Keratinocyte (primary cell): ENCODE data around the gene CILP2. TPM values are rescaled to one million over a fixed set of nuclear protein-coding genes. Genes with fewer than 3 reads are reported as not detected.

Experiments used
- DNase-seq: peaks from one replicate; pipeline ENCODE4 v3.0.0-alpha.2; 2011; ENCODE audit warnings: low read depth, missing footprints, low spot score
- FAIRE-seq: peaks from 2 replicates; lab custom pipeline; 2011; peaks lifted over from hg19 to GRCh38; lab: Jason Lieb, UNC
- H2AFZ ChIP-seq: 2 replicates; pipeline ENCODE4 v1.6.0; 2012; ENCODE audit warnings: low read length, control low read depth, inconsistent platforms; ENCODE audit not compliant: control insufficient read depth
- H3K27ac ChIP-seq: 2 replicates; pipeline ENCODE4 v1.5.1; 2011; ENCODE audit warnings: low read length; ENCODE audit not compliant: control insufficient read depth, insufficient read depth
- H3K27me3 ChIP-seq: 3 replicates; pipeline ENCODE4 v1.6.0; 2011; ENCODE audit warnings: low read length; ENCODE audit not compliant: control insufficient read depth, insufficient read depth; ENCODE audit errors: extremely low read depth
- H3K36me3 ChIP-seq, 2 experiments: 2 replicates in 1 of 2; 3 replicates in 1 of 2; pipeline ENCODE4 v1.5.1; 2011; ENCODE audit warnings: low read length in 2 of 2, mild to moderate bottlenecking in 1 of 2; ENCODE audit not compliant: control insufficient read depth in 2 of 2, insufficient read depth in 2 of 2; ENCODE audit errors: extremely low read depth in 1 of 2
- H3K4me1 ChIP-seq: 3 replicates; pipeline ENCODE4 v1.5.1; 2011; ENCODE audit warnings: low read length; ENCODE audit not compliant: control insufficient read depth, insufficient read depth; ENCODE audit errors: extremely low read depth
- H3K4me2 ChIP-seq: 3 replicates; pipeline ENCODE4 v1.6.0; 2011; ENCODE audit warnings: low read depth, low read length; ENCODE audit not compliant: control insufficient read depth, insufficient read depth; ENCODE audit errors: extremely low read depth
- H3K4me3 ChIP-seq, 3 experiments: fragments of 200-600 bp in 1 of 3; sonication (generic) in 1 of 3; 2 replicates in 2 of 3; 3 replicates in 1 of 3; pipeline ENCODE4 v1.5.1; 2011 to 2016; ENCODE audit warnings: low read length in 3 of 3, mild to moderate bottlenecking in 3 of 3, control low read depth in 2 of 3, inconsistent platforms in 1 of 3, low read depth in 1 of 3, mixed read lengths in 1 of 3, mixed run types in 1 of 3, moderate library complexity in 1 of 3; ENCODE audit not compliant: control insufficient read depth in 2 of 3, insufficient read depth in 2 of 3; ENCODE audit errors: extremely low read depth in 1 of 3
- H3K79me2 ChIP-seq: 2 replicates; pipeline ENCODE4 v1.6.0; 2012; ENCODE audit warnings: low read length; ENCODE audit not compliant: control insufficient read depth, insufficient read depth
- H3K9ac ChIP-seq: 3 replicates; pipeline ENCODE4 v1.6.0; 2011; ENCODE audit warnings: low read length; ENCODE audit not compliant: control insufficient read depth, insufficient read depth; ENCODE audit errors: extremely low read depth
- H3K9me1 ChIP-seq: 3 replicates; pipeline ENCODE4 v1.6.0; 2011; ENCODE audit warnings: low read length; ENCODE audit not compliant: control insufficient read depth, insufficient read depth; ENCODE audit errors: extremely low read depth
- H3K9me3 ChIP-seq: 2 replicates; pipeline ENCODE4 v1.5.1; 2012; ENCODE audit warnings: low read depth, low read length; ENCODE audit not compliant: control insufficient read depth
- H4K20me1 ChIP-seq: 3 replicates; pipeline ENCODE4 v1.6.0; 2011; ENCODE audit warnings: low read length; ENCODE audit not compliant: control insufficient read depth, insufficient read depth; ENCODE audit errors: extremely low read depth
- EZH2 ChIP-seq: IDR thresholded peaks from one replicate; pipeline ENCODE4 v1.6.1; 2012; ENCODE audit warnings: inconsistent platforms, mild to moderate bottlenecking, low read length, moderate library complexity
- dilution Hi-C: fragments of 300-500 bp; cut with MboI; formaldehyde crosslinking; loops from one replicate; pipeline ENCODE4 v1.7.0; 2020; ENCODE audit warnings: low sequenced_read_pairs; ENCODE audit not compliant: extremely low pct_ligation_motif_present
- polyA plus RNA-seq, 5 experiments: library from polyadenylated mRNA; depleted of rRNA in 3 of 5; stranded (reverse) in 3 of 5; stranded (forward) in 1 of 5; unstranded in 1 of 5; fragments of >200 nt; gene quantifications; 1 replicate in 1 of 5; 2 replicates in 3 of 5; 3 replicates in 1 of 5; pipeline versions ENCODE4 v1.2.1 to v1.2.3, GENCODE V29; 2011 to 2012; ENCODE audit warnings: missing spikeins in 2 of 5, low read depth in 1 of 5, low replicate concordance in 1 of 5
- TF ChIP-seq, protein P1 (sequence below), 3 experiments: IDR thresholded peaks in 1 of 3; conservative IDR thresholded peaks in 1 of 3; optimal IDR thresholded peaks in 1 of 3; 2 replicates in 2 of 3; 3 replicates in 1 of 3; pipeline versions ENCODE3 to v1.5.1; 2011; ENCODE audit warnings: low read length in 3 of 3, mild to moderate bottlenecking in 3 of 3, moderate library complexity in 2 of 3, control low read depth in 1 of 3, inconsistent platforms in 1 of 3; ENCODE audit not compliant: insufficient read depth in 2 of 3; ENCODE audit errors: extremely low read depth in 1 of 3

Gene CILP2
- polyA plus RNA-seq, 1 donor (not counting 4 experiments of a cell fraction or from before 2014, with no cell fraction given) = 0.07 TPM

DNA sequence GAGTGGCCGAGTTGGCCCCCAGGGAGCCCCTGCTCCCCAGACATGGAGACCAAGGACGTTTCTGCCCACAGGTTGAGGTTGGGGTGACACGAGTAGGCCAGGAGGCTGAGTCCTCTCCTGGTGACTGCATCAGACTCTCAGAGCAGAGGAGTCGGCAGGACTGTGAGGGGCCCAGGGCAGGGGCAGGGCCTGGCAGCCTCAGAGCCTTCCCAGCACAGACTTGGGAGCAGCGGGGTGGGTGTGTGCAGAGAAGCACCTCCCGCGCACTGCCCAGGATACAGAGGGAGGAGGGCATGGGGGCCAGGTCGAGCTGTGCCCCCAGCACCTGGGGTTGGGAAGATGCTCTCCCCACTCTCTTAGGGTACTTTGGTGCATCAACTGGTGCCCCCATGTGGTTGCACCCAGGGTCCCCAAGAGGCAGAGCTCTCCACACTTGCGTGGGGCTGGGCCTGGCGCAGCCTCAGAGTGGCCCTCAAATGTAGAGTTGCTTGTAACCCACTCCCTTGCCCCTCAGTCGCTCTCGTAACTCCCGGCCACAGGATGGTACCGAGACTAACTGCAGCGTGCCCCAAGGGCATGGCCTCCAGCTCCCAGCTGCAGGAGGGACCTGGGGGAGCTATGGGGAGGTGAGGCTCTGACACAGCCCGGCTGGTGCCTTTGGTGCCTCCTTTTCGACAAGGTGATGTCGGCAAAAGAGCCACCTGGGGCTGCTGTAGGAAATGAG lies 38.6 kb upstream of the CILP2 start:
- no peaks in the 10 kb centered on the region for H3K9me3 ChIP-seq
- no peak overlapping the region for H3K27ac ChIP-seq
- H4K20me1 ChIP-seq = no peaks in the 10 kb centered on the region
- FAIRE-seq (no peak), DNase-seq (no peak)
- no peak overlapping the region for H2AFZ ChIP-seq
- no peak overlapping the region for H3K9ac ChIP-seq
- no peak overlapping the region for H3K4me3 ChIP-seq
- H3K36me3 ChIP-seq = peaks cover 41 to 47% of the 10 kb centered on the region in 2 experiments
- no peak overlapping the region for H3K4me2 ChIP-seq
- H3K4me1 ChIP-seq = no peaks in the 10 kb centered on the region
- no peaks in the 10 kb centered on the region for H3K9me1 ChIP-seq
- H3K27me3 ChIP-seq = no peaks in the 10 kb centered on the region
- dilution Hi-C loops = no loop called here
- peaks cover 12% of the 10 kb centered on the region for H3K79me2 ChIP-seq
- TF ChIP-seq, protein P1, sequence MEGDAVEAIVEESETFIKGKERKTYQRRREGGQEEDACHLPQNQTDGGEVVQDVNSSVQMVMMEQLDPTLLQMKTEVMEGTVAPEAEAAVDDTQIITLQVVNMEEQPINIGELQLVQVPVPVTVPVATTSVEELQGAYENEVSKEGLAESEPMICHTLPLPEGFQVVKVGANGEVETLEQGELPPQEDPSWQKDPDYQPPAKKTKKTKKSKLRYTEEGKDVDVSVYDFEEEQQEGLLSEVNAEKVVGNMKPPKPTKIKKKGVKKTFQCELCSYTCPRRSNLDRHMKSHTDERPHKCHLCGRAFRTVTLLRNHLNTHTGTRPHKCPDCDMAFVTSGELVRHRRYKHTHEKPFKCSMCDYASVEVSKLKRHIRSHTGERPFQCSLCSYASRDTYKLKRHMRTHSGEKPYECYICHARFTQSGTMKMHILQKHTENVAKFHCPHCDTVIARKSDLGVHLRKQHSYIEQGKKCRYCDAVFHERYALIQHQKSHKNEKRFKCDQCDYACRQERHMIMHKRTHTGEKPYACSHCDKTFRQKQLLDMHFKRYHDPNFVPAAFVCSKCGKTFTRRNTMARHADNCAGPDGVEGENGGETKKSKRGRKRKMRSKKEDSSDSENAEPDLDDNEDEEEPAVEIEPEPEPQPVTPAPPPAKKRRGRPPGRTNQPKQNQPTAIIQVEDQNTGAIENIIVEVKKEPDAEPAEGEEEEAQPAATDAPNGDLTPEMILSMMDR (optimal IDR thresholded peaks at IDR 0.05 in 1 of 3, IDR thresholded peaks at IDR 0.05 in 1 of 3, conservative IDR thresholded peaks at IDR 0.05 in 1 of 3; ENCODE audit: extremely low read depth in 1 of 3, insufficient read depth in 2 of 3, low read length in 3 of 3) = no peak
- no peak for TF ChIP-seq EZH2

DNA sequence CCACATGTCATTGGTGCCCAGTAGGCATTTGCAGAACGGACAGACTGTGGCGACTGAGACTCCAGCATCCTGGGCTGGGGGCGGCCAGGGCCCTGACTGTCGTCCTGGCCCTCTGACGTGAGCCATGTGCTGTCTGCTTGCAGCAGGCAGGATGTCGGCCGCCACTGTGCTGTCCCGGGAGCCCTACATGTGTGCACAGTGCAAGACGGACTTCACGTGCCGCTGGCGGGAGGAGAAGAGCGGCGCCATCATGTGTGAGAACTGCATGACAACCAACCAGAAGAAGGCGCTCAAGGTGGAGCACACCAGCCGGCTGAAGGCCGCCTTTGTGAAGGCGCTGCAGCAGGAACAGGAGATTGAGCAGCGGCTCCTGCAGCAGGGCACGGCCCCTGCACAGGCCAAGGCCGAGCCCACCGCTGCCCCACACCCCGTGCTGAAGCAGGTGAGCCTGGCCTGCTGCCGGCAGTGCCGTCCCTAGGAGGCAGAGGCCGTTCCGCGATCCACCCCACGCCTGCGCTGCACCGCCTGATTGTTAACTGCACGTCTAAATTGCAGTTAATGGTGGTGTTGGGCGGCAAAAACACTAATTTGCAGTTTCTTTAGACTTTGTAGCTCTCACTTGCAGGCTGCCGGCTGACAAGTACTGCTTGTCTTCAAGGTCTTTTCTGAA lies 37.0 kb upstream of the CILP2 start:
- H3K9ac ChIP-seq = no peak overlapping the region
- no peaks in the 10 kb centered on the region for H3K9me1 ChIP-seq
- no peak overlapping the region for H3K27ac ChIP-seq
- dilution Hi-C loops = no loop called here
- FAIRE-seq = no peak
- peaks cover 41 to 50% of the 10 kb centered on the region in 2 experiments for H3K36me3 ChIP-seq
- TF ChIP-seq, protein P1 (optimal IDR thresholded peaks at IDR 0.05 in 1 of 3, IDR thresholded peaks at IDR 0.05 in 1 of 3, conservative IDR thresholded peaks at IDR 0.05 in 1 of 3; ENCODE audit: extremely low read depth in 1 of 3, insufficient read depth in 2 of 3, low read length in 3 of 3) = no peak
- TF ChIP-seq EZH2 = no peak
- no peaks in the 10 kb centered on the region for H3K4me1 ChIP-seq
- H3K4me3 ChIP-seq = no peak overlapping the region
- H3K4me2 ChIP-seq = no peak overlapping the region
- H3K9me3 ChIP-seq = no peaks in the 10 kb centered on the region
- H3K79me2 ChIP-seq = peaks cover 4% of the 10 kb centered on the region
- H3K27me3 ChIP-seq = no peaks in the 10 kb centered on the region
- H2AFZ ChIP-seq = no peak overlapping the region
- no peak for DNase-seq
- no peaks in the 10 kb centered on the region for H4K20me1 ChIP-seq
